Stimulated activated CD8-positive, alpha-beta memory T cell treated with anti-CD3 and anti-CD28 coated beads, Interleukin-12 subunit alpha, Interleukin-12 subunit beta, amount 100 ng/mL, for 4 hours (primary cell): ENCODE measurements around the gene IGF1.

Experiments used
- DNase-seq: peaks from one replicate; pipeline ENCODE4 v3.0.0-alpha.2; 2020; ENCODE audit warnings: low read depth

The IGF1 gene

GRCh38 chr12:102496591-102496990 lies 16.2 kb upstream of the IGF1 start:
- DNase-seq: no peak

GRCh38 chr12:102487226-102487625 lies 6.9 kb upstream of the IGF1 start:
- DNase-seq: no peak

- DNase-seq: no peak
These were observed 5.8 kb upstream of the IGF1 start for GRCh38 chr12:102486153-102486552.

- no peak for DNase-seq
These were observed 4.1 kb upstream of the IGF1 start for GRCh38 chr12:102484428-102484958.

GRCh38 chr12:102484017-102484416 lies 3.7 kb upstream of the IGF1 start:
- DNase-seq: no peak

- DNase-seq: no peak
These were observed 3.1 kb upstream of the IGF1 start for GRCh38 chr12:102483466-102483865.

GRCh38 chr12:102481705-102482425 lies 1.5 kb upstream of the IGF1 start:
- no peak for DNase-seq

GRCh38 chr12:102479939-102480338 lies 424 bp downstream of the IGF1 start:
- DNase-seq: no peak

- no peak for DNase-seq
These were observed 1.1 kb downstream of the IGF1 start for GRCh38 chr12:102479099-102479885.

GRCh38 chr12:102478405-102479098 lies 1.8 kb downstream of the IGF1 start:
- no peak for DNase-seq

GRCh38 chr12:102475355-102475754 lies 5.0 kb downstream of the IGF1 start:
- DNase-seq: no peak

- DNase-seq: no peak
These were observed 5.8 kb downstream of the IGF1 start for GRCh38 chr12:102474438-102475064.

GRCh38 chr12:102472496-102472895 lies 7.9 kb downstream of the IGF1 start:
- DNase-seq: no peak

- no peak for DNase-seq
These were observed 8.8 kb downstream of the IGF1 start for GRCh38 chr12:102471556-102471955.

GRCh38 chr12:102470945-102471344 lies 9.4 kb downstream of the IGF1 start:
- DNase-seq: no peak

GRCh38 chr12:102468261-102468915 lies 12.0 kb downstream of the IGF1 start:
- no peak for DNase-seq

GRCh38 chr12:102465762-102466560 lies 14.4 kb downstream of the IGF1 start:
- no peak for DNase-seq

- DNase-seq: no peak
These were observed 16.6 kb downstream of the IGF1 start for GRCh38 chr12:102463659-102464249.

- no peak for DNase-seq
These were observed 17.4 kb downstream of the IGF1 start for GRCh38 chr12:102462795-102463465.

GRCh38 chr12:102462386-102462785 lies 18.0 kb downstream of the IGF1 start:
- DNase-seq: no peak
